K562 (cell line): Measurements from ENCODE around the gene PKD1. TPM values are rescaled to one million over a fixed set of nuclear protein-coding genes. Genes with fewer than 3 reads are reported as not detected.

Experiments used
- CBX2 ChIP-seq: fragments of 200-600 bp; sonication (generic); IDR thresholded peaks from one replicate; pipeline ENCODE4 v1.6.1; 2012; ENCODE audit warnings: mild to moderate bottlenecking, low read length, inconsistent platforms; ENCODE audit not compliant: insufficient read depth, poor library complexity, severe bottlenecking
- SETDB1 ChIP-seq: IDR thresholded peaks from one replicate; pipeline ENCODE4 v1.6.1; 2012; ENCODE audit warnings: low read length, control low read depth, inconsistent platforms
- SIRT6 ChIP-seq: IDR thresholded peaks from one replicate; pipeline ENCODE4 v1.6.1; 2012; ENCODE audit warnings: low read depth, mild to moderate bottlenecking, control low read depth, inconsistent platforms, low read length, moderate library complexity
- SMAD2 ChIP-seq: fragments of 150-350 bp; IDR thresholded peaks from 2 replicates; pipeline ENCODE4 v1.6.1; 2014; ENCODE audit warnings: low read depth, mild to moderate bottlenecking, low read length
- SRSF7 ChIP-seq: fragments of 200-400 bp; formaldehyde crosslinking; optimal IDR thresholded peaks from 2 replicates; pipeline ENCODE3; 2017; ENCODE audit warnings: mild to moderate bottlenecking, low read depth, low read length
- TBL1XR1 ChIP-seq, 2 experiments: IDR thresholded peaks; 2 replicates each; pipeline ENCODE4 v1.6.1; 2012; ENCODE audit warnings: improper control_type of control experiment in 2 of 2, low read length in 2 of 2, mild to moderate bottlenecking in 1 of 2
- ZNF707 ChIP-seq: fragments of 250-450 bp; sonication (Bioruptor Pico); conservative IDR thresholded peaks from 2 replicates; pipeline ENCODE4 v1.8.0; 2022; ENCODE audit warnings: inconsistent platforms, mild to moderate bottlenecking, moderate library complexity
- polyA plus RNA-seq, 8 experiments: library from polyadenylated mRNA; depleted of rRNA in 4 of 8; stranded (reverse) in 5 of 8; unstranded in 3 of 8; fragments of >200 nt; fragmentation: Nextera tagmentation in 2 of 8; fragmentation: Illumina TruSeq in 1 of 8; extraction: Ambion mirVana in 2 of 8; extraction: Trizol in 1 of 8; gene quantifications; 2 replicates each; pipeline versions ENCODE4 v1.2.1 to v1.2.3, GENCODE V29; 2011 to 2014; ENCODE audit warnings: inconsistent platforms in 1 of 8, missing spikeins in 1 of 8
- total RNA-seq, 7 experiments: library from RNA; depleted of rRNA in 6 of 7; stranded (reverse); fragments of >200 nt in 6 of 7; fragmentation: Illumina TruSeq in 2 of 7; extraction: Trizol in 2 of 7; gene quantifications; 2 replicates each; pipeline versions ENCODE4 v1.2.1 to v1.2.3, GENCODE V29; 2011 to 2021; ENCODE audit warnings: low replicate concordance in 1 of 7
- TF ChIP-seq, protein P1 (sequence below), 2 experiments: fragments of 450-650 bp; IDR thresholded peaks; 2 replicates each; pipeline ENCODE4 v1.6.1; 2018; ENCODE audit warnings: mild to moderate bottlenecking in 2 of 2, low read depth in 1 of 2; ENCODE audit not compliant: partially characterized antibody in 2 of 2
- TF ChIP-seq, protein P2 (sequence below): fragments of 250-450 bp; sonication (Bioruptor Pico); IDR thresholded peaks from 2 replicates; pipeline ENCODE4 v1.8.0; 2022; ENCODE audit warnings: inconsistent platforms, mild to moderate bottlenecking, moderate library complexity, borderline replicate concordance

Gene PKD1
- total and polyA plus RNA-seq, 9 of the 15 experiments (the other 6 are each of a cell fraction or from before 2014, with no cell fraction given): 0.23 to 93.5 (median 12.6) TPM

DNA sequence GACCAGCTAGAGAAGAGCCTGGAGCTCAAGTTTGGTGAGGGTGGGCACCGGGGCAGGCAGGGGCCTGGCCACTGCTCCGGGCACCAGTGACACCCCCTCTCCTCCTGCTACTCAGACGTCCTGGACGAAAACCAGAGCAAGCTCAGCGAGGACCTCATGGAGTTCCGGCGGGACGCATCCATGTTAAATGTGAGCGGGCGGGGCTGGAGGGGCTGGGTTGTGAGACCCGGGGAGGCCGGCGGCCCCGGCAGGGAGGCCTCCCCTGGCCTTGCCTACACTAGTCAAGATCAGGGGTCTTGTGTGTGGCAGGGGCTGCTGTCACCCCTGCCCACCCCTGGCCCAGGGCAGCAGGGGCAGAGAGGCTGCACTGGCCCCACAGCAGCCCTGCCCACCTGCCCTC lies 37.7 kb upstream of the PKD1 start (continued):
- TF ChIP-seq, protein P1, sequence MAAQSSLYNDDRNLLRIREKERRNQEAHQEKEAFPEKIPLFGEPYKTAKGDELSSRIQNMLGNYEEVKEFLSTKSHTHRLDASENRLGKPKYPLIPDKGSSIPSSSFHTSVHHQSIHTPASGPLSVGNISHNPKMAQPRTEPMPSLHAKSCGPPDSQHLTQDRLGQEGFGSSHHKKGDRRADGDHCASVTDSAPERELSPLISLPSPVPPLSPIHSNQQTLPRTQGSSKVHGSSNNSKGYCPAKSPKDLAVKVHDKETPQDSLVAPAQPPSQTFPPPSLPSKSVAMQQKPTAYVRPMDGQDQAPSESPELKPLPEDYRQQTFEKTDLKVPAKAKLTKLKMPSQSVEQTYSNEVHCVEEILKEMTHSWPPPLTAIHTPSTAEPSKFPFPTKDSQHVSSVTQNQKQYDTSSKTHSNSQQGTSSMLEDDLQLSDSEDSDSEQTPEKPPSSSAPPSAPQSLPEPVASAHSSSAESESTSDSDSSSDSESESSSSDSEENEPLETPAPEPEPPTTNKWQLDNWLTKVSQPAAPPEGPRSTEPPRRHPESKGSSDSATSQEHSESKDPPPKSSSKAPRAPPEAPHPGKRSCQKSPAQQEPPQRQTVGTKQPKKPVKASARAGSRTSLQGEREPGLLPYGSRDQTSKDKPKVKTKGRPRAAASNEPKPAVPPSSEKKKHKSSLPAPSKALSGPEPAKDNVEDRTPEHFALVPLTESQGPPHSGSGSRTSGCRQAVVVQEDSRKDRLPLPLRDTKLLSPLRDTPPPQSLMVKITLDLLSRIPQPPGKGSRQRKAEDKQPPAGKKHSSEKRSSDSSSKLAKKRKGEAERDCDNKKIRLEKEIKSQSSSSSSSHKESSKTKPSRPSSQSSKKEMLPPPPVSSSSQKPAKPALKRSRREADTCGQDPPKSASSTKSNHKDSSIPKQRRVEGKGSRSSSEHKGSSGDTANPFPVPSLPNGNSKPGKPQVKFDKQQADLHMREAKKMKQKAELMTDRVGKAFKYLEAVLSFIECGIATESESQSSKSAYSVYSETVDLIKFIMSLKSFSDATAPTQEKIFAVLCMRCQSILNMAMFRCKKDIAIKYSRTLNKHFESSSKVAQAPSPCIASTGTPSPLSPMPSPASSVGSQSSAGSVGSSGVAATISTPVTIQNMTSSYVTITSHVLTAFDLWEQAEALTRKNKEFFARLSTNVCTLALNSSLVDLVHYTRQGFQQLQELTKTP (IDR thresholded peaks at IDR 0.05; ENCODE audit: low read depth in 1 of 2, partially characterized antibody in 2 of 2): no peak
- no peak for TF ChIP-seq CBX2
- TF ChIP-seq SMAD2: no peak
- no peak for TF ChIP-seq TBL1XR1 (IDR thresholded peaks at IDR 0.05; ENCODE audit: low read length in 2 of 2)
- no peak for TF ChIP-seq SIRT6
- TF ChIP-seq SRSF7: no peak
- no peak for TF ChIP-seq SETDB1
- TF ChIP-seq ZNF707 (CRISPR knock-in tag): no peak
- TF ChIP-seq, protein P2, sequence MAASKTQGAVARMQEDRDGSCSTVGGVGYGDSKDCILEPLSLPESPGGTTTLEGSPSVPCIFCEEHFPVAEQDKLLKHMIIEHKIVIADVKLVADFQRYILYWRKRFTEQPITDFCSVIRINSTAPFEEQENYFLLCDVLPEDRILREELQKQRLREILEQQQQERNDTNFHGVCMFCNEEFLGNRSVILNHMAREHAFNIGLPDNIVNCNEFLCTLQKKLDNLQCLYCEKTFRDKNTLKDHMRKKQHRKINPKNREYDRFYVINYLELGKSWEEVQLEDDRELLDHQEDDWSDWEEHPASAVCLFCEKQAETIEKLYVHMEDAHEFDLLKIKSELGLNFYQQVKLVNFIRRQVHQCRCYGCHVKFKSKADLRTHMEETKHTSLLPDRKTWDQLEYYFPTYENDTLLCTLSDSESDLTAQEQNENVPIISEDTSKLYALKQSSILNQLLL (CRISPR knock-in tag): no peak
